IPS DF 4.7 (cell line): ENCODE measurements around the gene PARVA.
"Not testable (repeated sequence)": the region's sequence is repeated elsewhere in the genome, so short reads cannot be mapped to it uniquely, and the experiment has no call there.

Source experiments
- DNase-seq: peaks from one replicate; pipeline ENCODE4 v3.0.0-alpha.2; 2013; ENCODE audit warnings: low spot score; ENCODE audit errors: extremely low read depth

Gene PARVA

DNA sequence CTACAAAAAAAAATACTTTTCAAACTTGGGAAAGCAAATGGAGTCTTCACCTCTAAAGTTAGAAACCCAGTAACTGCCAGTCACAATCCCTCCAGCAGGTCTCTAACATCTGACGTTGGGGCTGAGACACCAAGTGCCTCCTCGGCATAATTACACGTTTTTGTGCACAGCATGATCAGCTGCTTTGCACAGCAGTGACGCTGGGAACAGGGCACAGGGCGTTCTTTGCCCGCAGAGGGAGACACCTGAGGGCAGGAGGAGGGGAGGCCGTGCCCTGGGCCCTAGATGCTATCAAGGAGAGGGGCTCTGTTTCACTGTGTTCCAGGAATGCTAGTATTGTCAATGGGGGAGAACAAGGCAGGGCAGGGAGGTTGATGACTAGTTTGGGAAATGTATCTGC lies 120.1 kb downstream of the PARVA start:
- no peak for DNase-seq

DNA sequence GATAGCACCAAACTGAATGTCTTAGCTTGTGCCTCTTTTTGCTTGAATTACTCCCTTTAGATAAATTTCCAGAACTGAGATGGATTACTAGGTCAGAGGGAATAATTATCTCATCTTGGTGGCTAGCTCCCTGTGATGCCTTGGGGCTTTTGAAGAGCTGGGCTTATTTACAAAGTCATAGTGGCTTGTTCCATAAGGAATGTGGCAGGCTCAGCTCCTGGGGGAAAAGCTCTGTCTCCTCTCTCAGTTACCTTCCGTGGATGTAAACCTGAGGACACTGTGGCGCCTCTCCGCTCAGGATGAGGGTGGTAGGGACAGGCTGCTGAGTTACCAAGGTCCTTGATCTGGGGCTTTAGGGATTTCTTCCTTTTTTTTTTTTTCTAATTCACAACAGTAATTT lies 121.7 kb downstream of the PARVA start:
- no peak for DNase-seq

DNA sequence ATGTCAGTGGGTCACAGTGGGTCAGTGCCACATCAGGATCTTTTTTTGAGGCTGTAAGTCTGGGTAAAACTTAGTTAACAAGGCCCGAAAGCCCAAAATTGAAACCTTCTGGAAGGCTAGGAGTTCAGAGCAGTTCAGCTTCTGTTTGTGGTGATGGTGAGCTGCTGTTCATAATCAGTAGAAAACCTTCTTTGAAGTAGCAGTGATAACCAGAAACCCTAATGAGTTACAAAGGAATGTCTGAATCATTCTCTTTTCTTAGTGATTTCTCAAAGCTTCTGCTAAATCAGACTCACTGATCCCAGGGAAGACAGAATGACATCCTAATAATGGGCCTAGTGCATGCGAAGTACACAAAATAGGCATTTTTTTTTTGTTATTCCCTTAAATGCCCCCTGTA lies 124.7 kb downstream of the PARVA start:
- no peak for DNase-seq

DNA sequence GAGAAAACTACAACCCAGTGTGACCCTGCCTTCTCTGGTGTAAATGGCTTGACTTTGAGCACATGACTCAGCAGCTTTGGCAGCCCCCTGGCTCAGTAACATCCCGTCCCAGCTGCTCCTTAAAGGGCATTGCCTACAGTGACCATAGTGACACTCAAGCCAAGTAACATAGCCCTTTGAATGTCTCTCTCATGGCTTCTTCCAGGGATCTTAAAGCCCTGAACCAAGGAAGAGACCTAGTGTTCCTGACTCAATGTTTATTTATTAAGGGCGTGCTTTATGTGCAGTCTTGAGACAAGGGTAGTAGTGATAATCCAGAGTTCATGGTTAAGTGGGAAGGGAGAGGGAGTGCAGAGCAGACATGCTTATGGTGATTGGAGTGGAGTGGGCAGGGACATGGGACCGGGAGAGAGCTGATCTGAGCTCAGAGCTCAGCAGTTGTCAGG lies 125.7 kb downstream of the PARVA start:
- DNase-seq = no peak

DNA sequence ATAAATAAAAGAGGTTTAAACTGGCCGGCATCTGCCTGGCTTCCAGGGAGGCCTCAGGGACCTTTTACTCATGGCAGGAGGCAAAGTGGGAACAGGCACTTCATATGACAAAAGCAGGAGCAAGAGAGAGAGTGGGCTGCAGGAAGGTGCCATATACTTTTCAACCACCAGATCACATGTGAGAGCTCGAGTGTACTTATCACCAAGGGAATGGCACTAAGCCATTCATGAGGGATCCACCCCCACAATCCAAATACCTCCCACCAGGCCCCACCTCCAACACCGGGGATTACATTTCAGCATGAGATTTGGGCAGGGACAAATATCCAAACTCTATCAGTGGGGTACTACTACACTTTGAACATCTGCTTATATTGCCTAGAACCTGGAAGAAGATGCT lies 126.5 kb downstream of the PARVA start:
- no peak for DNase-seq

DNA sequence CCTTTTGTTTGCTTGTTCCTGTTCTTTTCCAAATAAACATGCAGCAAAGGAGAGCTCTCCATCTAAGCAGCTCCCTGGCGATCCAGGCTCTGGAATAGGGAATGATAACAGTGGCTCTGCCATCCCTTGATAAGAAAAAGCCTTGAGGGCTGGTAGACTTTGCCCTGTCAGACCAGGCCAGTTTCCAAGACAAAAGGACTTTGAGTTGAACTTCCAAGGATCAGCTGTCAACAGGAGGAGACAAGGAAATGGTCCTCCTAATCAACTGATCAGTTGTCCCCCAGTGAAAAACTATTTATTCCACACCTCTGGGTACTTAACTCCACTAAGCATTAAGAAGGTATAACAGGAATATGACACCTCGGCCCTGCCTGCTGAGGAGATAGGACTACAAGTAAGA lies 127.8 kb downstream of the PARVA start:
- DNase-seq = no peak

DNA sequence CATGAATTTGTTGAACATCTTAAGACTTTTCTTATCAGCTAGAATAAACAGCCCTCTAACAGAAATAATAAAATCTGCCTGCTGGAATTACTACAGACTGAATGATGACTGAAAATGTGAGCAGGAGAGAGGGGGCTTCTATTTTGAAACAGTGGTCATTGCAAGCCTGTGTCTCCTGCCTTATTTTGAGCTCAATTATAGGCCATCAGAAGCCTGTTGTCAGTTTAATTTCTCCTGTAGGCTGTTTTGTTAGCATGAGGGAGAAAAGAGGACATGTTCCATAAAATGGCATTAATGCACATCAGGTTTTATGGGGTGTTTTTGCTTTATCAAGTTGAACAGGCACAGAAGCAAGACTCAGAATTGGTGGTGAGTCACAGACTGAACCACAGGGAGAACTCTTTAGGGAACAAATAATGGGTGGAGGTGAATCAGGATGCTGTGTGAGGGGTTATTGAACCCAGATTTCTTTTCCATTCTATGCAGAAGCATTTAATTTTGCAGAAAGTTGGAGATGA lies 129.1 kb downstream of the PARVA start:
- no peak for DNase-seq

DNA sequence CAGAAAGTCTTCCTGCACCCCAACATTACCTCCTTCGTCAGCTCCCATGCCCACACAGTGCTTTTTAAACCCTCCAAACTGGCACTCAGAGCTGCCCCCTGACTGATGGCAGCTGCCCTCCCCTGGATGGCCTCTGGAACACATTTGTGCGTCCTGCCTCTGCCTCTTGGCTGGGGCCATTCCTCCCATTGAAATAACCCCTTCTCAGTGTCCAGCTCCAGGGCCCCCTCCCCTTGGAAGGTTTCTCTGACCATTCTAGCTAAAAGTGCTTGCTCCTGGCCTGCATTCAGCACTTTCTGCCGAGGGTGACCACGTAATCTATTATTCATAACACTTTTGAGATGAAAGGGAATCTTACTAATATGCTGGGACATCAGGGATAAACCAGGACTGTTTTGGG lies 130.0 kb downstream of the PARVA start:
- no peak for DNase-seq

DNA sequence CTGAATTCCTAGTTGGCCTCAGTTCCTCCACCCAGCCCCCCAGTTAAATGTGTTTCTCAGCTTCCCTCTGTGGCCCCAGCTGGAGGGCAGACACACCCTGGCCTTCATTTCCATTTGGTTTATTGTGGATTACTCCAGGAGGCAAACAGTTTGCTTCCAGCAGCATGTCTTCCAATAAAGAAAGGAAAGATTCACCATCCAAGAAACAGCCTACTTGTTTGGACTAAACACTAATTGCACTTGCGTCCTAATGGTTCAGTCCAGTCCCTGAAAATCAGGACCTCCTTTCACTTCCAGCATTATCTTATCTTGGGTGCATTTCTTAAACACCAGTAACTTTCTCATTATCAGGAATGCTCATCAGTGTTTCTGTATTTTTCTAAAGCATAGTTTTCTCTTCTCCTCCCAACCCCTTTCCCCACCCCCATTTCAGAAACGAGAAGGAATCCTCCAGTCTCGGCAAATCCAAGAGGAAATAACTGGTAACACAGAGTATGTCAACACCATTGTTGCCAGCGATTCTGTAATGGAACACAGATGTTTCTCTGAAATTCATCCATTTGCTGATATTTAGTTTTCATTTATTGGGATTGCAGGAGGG lies 130.9 kb downstream of the PARVA start:
- no peak for DNase-seq

DNA sequence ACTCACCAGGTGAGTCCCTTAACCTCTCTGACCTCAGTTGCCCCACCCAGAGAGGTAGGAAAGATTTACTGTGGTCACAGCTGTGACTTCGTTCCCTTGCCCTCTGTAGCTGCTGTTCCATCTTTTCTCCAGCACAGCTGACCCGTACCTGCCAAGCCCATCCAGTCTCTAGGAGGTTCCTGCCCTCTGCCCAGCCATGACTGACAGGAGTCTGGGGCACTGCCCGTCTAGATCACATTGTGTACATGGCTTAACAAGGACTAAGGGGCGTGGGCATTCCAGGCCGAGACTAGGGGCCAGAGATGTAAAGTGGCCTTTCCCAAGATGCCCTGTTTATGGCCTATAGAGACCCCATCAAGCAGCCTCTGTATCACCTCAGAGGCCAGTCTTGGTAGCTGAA lies 132.0 kb downstream of the PARVA start:
- DNase-seq = no peak

DNA sequence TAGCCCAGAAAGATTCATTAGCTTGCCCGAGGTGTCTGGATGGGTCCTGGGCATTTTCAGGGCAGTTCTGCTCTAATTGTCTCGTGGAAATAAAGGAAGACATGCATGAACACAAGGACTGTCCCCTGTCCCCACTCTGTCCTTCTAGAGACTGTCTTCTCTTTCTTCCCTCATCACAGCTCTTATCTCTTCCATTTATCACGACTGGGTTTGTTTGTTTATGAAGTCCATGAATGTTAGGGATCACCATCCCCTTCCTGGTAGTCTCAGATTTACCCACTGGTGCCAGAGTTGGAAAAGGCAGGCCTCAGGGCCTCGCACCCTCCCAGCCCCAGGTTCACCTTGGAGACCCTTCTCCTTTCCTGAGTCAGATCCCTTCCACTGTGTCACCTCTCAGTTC lies 134.8 kb downstream of the PARVA start:
- no peak for DNase-seq

DNA sequence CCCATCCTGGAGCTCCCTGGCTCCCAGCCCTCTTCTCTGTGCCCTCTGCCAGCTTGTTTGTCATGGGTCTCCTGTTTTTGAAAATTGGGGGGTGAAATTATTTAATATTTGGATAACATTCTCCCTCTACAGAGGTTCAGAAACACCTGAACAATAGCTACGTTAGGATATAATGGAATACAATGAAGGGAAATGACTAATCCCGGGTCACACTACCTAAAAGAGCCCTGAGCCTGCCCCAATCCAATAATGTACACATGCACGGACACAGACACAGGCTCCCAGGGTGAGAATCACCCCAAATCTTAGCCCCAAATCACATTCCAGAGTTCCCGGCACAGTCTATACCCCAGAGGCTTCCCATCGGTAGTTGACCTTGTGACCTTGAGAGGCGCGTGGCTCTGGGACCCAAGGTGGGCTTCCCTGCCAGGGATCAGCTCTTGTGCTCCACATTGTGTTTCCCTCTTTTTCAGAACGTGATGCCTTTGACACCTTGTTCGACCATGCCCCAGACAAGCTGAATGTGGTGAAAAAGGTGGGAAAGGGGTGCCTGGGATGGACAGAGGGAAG lies 135.5 kb downstream of the PARVA start:
- DNase-seq = no peak

DNA sequence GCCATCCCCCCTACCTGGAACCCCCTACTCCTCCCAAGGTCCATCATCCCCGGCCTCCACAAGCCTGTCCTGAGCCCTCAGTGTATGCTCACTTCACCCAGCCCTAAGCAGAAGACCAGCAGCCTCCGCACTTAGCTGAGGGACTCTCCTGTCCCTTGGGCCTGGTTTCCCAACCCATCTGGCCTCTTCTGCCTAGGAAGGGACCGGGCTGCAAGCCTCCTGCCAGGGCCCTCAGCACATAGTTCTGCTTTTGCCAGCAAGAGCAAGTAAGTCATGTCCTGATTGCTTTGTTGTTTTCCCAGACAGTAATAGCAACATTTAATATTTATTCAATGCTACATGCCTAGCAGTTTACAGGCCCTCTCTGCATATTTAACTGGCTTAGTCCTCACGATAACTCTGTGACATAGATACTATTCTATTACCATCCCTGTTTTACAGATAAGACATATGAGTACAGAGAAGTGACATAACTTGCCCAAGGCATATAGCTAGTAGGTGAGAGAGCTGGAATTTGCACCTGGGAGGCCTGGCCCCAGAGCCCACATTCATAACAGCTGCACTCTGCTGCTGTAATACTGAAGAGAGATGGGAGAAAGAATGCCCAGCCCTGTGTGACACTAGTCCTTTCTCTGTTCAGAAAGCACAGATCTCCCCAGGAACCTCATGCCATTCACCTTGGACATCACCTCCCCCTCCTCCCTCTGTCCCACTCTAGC lies 139.2 kb downstream of the PARVA start:
- DNase-seq = no peak

DNA sequence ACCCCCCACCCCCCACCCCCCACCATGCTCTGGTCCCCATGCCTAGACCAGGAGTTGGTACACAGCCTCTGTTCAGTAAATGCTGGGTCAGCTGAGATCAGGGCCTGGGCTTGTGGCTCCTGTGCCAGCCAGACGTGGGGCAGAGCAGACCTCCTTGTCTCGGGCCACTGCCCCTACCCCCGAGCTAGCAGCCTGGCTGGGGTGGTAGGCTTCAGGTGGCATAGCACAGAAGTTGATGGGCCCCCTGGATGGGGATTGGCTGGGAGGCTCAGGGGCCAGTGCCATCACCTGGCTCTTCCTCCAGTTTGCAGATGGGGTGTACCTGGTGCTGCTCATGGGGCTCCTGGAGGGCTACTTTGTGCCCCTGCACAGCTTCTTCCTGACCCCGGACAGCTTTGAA lies 139.9 kb downstream of the PARVA start:
- DNase-seq = no peak

DNA sequence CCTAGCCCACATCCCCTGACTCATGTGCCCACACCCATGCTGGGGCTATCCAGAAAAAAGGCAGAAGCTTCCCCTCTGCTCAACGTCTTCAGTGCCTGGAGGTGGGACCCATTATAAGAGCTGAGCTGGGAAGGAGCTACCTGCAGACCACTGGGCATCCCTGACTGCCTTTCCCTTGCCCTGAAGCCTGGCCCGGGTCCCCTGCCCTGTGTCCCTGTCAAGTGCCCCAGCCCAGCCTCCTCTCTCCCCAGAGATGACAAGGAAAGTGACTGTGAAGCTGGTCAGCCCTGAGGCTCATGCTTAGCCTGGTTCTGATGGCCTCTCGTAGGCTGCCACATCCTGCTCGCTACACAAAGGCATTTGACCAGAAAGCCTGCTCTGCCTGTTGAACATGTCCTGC lies 140.4 kb downstream of the PARVA start:
- no peak for DNase-seq

DNA sequence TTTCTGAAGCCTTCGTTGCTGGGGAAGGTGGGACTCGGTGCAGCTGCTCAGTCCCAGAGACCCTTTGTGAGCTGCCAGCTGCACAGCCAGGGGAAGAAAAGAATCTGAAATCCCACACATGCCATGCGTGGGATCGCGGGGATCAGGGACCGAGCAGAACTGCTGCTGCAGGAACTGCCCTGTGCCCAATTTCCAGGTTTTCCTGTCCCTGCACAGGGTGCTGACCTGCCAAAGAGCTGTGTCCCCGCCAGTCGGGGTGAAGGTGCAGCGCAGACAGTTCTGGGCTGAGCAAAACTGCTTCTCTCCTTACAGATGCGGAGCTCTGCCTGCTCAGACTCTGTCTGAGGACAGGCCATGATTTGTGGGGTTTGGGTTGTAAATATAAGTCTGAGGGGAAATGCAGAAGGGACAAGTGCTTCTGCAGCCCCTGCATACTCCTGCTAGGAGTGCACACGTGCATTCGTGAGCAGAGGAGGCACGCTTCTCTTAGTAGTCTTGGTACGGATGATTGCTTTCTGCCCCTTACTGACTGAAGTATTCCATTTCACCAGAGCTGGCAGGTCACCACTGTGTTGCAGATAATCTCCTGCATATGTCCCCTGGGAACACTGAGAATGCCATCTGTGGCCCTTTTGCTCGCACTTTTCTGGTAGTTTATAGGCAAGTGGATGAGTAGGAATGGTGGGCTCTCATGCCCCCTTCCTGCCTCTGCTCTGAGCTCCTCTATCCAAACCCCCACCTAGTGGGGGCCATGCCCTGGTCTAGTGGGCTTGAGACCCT lies 141.4 kb downstream of the PARVA start:
- no peak for DNase-seq

DNA sequence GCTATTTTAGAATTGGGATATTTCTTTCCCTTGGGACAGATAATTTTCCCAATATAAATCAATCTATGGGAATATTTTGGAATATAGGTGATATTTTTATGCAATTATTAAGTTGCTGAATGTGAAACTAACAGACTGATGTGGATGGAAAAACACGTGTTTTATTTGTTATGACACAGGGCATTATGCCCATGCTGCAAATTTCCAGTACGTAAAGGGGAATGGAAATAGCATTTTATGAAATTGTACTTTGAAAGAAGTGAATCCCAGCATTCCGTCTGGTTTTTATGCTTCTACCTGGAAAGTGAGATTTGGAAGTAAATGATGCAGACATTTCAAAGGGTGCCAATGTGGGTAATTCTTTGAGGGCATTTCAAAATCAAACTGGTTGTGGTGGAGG lies 142.7 kb downstream of the PARVA start:
- no peak for DNase-seq

DNA sequence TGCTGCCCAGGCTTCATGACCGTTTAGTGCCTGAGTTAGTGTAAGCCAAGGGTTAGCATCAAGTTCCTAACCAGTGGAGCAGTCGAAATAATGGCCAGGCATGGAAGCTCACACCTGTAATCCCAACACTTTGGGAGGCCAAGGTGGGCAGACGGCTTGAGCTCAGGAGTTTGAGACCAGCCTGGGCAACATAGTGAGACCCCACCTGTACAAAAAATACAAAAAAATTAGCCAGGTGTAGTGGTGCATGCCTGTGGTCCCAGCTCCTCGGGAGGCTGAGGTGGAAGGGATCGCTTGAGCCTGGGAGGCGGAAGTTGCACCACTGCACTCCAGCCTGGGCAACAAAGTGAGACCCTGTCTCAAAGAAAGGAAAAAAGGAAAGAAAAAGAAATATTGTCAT lies 143.2 kb downstream of the PARVA start:
- not testable (repeated sequence) for DNase-seq

DNA sequence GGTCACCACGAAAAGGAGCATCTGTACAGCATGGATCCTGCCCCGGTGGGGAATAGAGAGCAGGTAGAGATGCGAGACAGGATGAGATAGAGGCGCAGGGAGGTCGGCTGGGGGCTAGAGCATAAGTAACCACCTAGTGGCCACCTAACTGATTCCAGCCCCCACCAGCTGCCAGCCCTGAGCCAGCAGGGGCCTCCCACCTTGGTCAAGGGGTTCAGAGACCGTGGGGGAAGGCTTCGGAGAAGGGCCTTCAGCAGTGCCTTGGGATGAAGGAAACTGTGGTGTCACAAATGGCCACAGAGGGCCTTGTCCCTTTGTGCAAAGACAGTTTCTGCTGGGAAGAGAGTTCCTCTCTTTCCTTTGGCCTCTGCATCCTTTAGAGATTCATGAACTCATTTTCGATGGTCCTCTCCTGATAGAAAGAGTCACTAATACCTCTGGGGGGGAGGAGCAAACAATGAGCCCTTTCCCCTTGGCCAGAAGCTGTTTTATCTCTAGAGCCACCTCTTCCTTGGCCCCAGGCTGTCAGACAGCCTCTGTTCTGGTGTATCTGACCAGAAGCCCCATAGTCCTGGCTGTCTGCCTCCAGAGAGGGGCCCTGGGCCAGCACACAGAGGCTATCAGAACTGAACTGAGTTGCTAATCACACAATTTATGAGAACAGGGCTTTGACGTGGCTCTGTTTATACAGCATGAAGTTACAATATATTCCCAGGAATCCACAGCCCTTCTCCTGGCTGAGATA lies 146.0 kb downstream of the PARVA start:
- DNase-seq = no peak

DNA sequence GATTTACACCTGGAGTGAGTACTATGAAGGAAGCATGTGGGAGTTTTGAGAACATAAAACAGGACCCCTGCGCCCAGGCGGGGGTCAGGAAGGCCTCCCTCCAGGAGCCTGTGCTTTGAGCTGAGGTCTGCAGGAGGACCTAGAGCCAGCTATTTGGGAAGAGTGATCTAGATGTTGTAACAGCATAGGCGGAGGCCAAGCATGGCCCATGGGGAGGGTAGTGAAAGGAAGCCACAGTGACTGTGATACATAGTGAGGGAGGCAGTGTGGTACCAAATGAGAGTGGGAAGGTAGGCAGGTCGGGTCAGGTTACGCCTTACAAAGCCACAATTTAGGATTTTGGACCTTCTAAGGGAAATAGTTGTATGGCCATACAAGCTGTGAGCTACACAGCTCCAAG lies 147.5 kb downstream of the PARVA start:
- DNase-seq = no peak

DNA sequence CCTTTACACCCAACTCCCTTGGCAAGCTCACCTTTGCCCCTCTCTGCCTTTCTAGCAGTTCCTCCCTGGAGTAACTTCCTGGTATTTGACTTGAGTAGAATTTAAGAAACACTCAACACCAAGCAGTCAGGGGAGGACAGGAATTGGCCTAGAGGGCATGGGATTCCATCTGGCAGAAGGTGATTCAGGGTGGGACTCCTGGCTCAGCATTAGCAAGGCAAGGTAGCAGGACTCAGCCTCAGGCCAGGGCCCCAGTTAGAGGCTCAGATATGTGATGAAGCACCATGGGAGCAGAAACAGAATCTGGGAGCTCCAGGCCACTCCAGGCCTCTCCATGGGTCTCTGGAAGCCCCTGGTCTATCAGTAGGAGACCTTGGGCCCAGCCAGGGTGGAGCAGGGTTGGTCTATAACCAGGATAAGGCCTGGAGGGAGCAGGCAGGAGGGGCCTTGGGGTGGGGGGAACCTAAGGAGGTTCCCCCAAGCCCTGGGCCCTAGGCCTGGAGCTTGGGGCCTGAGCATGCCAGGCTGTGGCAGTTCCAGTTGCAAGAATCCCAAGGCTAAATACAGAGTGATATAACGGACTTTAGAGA lies 148.2 kb downstream of the PARVA start:
- DNase-seq = no peak
